Esophagus squamous epithelium (tissue), 4 donors: ENCODE measurements around the gene IFNGR2.

Experiments used
- POLR2A ChIP-seq, 4 donors: fragments of 450-650 bp; IDR thresholded peaks; one replicate each; pipeline ENCODE4 v1.6.1; 2017; ENCODE audit warnings: antibody characterized with exemption in 4 of 4, mild to moderate bottlenecking in 4 of 4, moderate library complexity in 3 of 4
- TF ChIP-seq, protein P1 (sequence below), 6 experiments: fragments of 450-650 bp in 4 of 6; fragments of 200-600 bp in 2 of 6; sonication (generic) in 2 of 6; IDR thresholded peaks; one replicate each; pipeline ENCODE4 v1.5.1; 2016 to 2019; ENCODE audit warnings: antibody characterized with exemption in 6 of 6, mild to moderate bottlenecking in 4 of 6, moderate library complexity in 4 of 6

DNA sequence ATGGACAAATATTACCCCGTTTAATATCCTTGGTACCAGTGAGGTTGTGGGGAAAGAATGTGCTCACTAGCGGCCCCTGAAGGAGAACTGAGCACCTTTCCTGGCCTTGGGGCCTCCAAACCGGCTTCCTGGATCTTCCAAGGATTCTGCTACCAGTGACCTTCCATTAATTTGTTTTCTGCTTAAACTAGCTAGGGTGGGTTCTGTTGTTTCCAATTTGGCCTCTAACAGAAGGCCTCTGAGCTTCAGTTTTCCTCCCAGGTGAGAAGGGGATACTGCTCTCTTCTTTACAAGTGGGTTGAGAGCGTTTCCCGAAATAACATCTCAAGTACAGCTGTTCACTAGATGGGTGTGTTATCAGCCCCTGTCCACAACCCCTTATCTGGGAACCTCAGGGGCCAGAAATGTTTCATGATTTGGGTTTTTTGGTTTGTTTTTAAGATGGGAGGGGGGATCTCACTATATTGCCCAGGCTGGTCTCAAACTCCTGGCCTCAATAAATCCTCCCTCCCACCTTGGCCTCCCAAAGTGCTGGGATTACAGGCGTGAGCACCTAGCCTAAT is 16.9 kb upstream of the IFNGR2 start:
- TF ChIP-seq POLR2A (IDR thresholded peaks at IDR 0.05) = no peak
- TF ChIP-seq, protein P1, sequence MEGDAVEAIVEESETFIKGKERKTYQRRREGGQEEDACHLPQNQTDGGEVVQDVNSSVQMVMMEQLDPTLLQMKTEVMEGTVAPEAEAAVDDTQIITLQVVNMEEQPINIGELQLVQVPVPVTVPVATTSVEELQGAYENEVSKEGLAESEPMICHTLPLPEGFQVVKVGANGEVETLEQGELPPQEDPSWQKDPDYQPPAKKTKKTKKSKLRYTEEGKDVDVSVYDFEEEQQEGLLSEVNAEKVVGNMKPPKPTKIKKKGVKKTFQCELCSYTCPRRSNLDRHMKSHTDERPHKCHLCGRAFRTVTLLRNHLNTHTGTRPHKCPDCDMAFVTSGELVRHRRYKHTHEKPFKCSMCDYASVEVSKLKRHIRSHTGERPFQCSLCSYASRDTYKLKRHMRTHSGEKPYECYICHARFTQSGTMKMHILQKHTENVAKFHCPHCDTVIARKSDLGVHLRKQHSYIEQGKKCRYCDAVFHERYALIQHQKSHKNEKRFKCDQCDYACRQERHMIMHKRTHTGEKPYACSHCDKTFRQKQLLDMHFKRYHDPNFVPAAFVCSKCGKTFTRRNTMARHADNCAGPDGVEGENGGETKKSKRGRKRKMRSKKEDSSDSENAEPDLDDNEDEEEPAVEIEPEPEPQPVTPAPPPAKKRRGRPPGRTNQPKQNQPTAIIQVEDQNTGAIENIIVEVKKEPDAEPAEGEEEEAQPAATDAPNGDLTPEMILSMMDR (IDR thresholded peaks at IDR 0.05) = peak in 1 of 6 experiments; percentile 31
